H1 (cell line): Measurements from ENCODE around the gene FGGY. TPM values are rescaled to one million over a fixed set of nuclear protein-coding genes. Genes with fewer than 3 reads are reported as not detected.

ENCODE experiments used
- CBX8 ChIP-seq: fragments of 300-800, 300-1000 bp; sonication (generic); IDR thresholded peaks from 2 replicates; pipeline ENCODE4 v1.7.1; 2016; ENCODE audit warnings: low read depth, low read length, borderline replicate concordance
- SAP30 ChIP-seq: fragments of 300-600 bp; sonication (generic); IDR thresholded peaks from 2 replicates; pipeline ENCODE4 v1.7.1; 2012; ENCODE audit warnings: low read length, moderate library complexity, mild to moderate bottlenecking, inconsistent platforms; ENCODE audit not compliant: insufficient read depth, insufficient replicate concordance
- polyA plus RNA-seq, 7 experiments: library from polyadenylated mRNA; depleted of rRNA in 3 of 7; stranded (reverse) in 5 of 7; unstranded in 2 of 7; fragments of >200 nt in 5 of 7; fragments of 200-250 nt in 2 of 7; gene quantifications; 1 replicate in 5 of 7; 2 replicates in 1 of 7; 4 replicates in 1 of 7; pipeline versions ENCODE4 v1.2.1 to v1.2.3, GENCODE V29; 2011 to 2013; ENCODE audit warnings: missing spikeins in 2 of 7, mixed read lengths in 2 of 7
- total RNA-seq: library from RNA; stranded (reverse); fragmentation: NEBNext Ultra II Directional; extraction: Animal tissue kit (Norgen Biotek cat#: 25700); gene quantifications from 2 replicates; pipeline ENCODE4 v1.2.1, GENCODE V29; 2021

The FGGY gene
- total and polyA plus RNA-seq, 2 of the 8 experiments (the other 6 are each of a cell fraction or from before 2014, with no cell fraction given) = 10.3 to 12.5 TPM

DNA sequence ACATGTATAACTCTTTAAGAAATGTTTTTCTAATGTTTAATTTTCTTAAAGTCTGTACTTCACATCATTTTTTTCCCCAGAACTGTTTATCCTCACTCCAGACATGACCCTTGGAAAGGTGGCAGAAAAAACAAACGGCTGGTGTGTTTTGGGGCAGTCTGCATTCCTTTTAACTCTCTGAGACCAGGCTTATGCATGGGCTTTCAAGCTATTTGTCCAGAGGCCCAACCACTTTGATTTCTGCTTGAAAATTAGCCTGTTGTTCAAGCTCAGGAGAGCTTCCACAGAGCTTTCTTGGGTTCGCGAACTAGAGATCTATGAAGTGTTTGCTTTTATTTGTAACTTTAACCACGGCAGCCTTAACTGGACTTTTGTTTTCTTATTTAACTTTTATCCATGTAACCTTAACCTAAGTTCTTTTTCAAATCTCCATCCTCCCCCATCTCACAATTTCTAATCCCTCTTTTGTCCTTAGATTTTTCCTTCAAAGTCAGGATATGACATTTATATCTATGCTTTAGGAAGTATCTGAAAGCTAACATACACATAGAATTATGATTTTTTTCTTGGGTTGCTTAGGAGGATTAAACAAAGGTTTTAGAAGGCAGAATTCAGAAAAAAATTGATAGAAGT is 111.8 kb downstream of the FGGY start (continued):
- TF ChIP-seq CBX8 (no peak), SAP30 (no peak)
